GM15510 (cell line): ENCODE results near the gene TMEM63C.

Experiments used
- POLR2A ChIP-seq: IDR thresholded peaks from 3 replicates; pipeline ENCODE4 v1.6.1; 2011; ENCODE audit warnings: borderline replicate concordance; ENCODE audit not compliant: insufficient read length; ENCODE audit errors: extremely low read depth

The TMEM63C gene, protein sequence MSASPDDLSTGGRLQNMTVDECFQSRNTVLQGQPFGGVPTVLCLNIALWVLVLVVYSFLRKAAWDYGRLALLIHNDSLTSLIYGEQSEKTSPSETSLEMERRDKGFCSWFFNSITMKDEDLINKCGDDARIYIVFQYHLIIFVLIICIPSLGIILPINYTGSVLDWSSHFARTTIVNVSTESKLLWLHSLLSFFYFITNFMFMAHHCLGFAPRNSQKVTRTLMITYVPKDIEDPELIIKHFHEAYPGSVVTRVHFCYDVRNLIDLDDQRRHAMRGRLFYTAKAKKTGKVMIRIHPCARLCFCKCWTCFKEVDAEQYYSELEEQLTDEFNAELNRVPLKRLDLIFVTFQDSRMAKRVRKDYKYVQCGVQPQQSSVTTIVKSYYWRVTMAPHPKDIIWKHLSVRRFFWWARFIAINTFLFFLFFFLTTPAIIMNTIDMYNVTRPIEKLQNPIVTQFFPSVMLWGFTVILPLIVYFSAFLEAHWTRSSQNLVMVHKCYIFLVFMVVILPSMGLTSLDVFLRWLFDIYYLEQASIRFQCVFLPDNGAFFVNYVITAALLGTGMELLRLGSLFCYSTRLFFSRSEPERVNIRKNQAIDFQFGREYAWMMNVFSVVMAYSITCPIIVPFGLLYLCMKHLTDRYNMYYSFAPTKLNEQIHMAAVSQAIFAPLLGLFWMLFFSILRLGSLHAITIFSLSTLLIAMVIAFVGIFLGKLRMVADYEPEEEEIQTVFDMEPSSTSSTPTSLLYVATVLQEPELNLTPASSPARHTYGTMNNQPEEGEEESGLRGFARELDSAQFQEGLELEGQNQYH

DNA sequence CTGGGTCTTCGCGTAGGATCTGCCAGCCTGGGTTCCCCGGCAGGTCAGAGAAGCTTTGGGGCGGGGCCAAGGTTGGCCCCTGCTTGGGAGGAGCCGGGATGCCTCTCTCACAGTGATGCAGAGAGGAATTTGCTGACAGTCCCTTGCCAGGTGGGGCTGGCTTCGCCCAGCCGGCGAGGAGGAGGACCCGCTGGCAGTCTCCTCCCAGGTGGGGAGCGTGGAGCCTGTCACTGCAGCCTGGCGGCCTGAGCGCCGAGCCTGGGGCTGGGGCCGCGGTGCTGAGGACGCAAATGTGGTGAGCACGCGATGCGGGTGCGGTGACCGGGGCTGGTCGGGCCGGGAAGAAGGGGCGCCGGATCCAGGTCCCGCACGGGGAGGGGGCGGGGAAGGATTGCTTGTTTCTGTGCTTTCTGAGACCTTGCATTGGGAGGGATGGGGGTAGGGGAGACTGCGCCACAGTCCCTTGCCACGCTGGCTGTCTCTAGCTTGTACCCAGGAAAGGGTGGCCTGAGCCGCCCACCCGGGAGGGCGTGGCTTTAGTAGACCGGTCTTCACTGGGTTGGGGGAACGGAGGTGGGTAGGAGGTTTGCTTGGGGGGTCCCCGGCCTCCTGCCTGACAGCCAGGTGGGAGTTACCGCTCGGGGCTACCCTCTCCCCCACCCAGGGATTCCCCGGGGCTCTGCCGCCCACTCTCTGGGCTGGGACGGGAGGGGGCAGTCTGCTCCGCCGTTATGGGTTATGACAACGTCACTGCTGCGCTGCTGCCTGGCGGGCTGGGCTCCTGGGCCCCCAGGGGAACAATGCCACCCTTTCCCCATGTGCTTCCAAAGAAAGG is at the start of gene TMEM63C:
Gene TMEM63C, plus strand, starts transcription at position 196 of the 835 bp plus-strand sequence. CDS start 37,016 bp downstream, outside the sequence.
- TF ChIP-seq POLR2A = no peak

DNA sequence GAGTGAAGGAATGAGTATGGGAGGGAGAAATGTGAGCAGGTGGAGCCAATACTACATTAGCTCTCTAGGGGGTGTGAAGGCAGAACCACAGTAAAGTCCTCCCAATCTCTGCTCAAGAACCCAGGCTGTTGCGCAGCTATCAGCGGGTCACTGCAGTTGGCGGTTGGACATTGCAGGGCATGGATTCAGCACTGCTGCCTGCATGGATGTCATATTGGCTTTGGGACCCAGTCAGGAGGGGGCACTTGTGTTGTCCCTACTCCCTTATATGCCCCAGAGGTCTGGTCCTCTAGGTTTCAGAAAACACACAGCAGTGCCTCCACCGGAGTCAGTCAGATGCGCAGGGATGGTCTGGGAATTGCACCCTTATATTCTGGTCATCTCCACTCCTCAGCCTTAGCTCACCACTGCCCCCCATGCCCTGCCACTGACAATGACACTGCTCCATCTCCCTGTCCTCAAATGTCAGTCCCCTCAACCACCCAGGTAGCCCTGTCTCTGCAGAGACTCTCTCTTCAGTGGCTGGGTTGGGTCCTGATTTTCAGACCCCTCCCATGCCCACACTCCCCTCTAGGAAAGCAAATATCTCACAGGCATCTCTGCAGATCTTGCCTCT is 49.6 kb upstream of the TMEM63C start:
- no peak for TF ChIP-seq POLR2A

DNA sequence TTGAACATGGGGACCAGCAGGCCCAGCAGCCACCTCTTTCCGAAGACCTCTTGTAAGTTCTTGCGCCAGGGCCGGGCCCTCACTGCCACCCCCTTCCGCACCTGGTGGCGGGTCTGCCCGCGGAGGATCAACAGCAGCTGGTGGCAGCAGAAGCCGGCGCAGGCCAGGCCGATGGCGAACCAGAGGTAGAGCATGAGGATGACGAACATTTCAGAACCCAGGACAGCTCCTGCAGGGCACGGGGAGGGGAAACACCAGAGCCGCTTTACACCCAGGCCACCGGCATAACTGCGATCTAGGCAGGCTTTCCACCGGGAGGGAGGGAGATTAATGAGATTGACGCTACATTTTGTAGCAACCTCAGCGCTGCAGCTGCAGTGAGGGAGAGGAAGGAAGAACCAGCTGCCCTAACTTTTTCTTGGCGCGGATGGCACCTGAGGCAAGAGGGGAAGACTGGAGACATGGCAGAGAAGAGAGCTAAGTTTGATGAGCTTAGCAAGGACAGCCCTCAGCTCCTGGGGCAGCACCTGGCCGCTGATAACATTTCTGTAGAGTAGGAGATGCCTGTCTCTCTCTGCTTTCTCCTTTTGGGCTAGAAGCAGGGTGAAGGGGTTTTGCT is 47.8 kb upstream of the TMEM63C start:
- no peak for TF ChIP-seq POLR2A

DNA sequence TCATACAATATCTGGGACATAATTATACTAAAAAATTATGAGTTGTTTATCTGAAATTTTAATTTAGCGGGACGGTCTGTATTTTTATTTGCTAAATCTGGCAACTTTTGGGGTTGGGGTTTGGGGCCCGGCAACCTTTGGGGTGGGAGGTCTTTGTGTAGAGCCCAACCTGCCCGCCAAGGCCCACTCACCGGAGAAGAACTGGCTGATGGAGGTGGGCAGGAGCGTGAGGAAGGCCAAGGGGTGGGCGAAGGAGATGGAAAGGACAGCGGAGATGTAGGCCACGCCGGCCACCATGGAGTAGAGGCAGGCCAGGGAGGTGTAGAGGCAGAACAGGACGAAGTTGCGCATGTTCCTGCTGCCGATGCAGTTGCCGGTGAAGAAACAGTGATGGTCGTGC is 42.6 kb upstream of the TMEM63C start:
- TF ChIP-seq POLR2A = no peak

DNA sequence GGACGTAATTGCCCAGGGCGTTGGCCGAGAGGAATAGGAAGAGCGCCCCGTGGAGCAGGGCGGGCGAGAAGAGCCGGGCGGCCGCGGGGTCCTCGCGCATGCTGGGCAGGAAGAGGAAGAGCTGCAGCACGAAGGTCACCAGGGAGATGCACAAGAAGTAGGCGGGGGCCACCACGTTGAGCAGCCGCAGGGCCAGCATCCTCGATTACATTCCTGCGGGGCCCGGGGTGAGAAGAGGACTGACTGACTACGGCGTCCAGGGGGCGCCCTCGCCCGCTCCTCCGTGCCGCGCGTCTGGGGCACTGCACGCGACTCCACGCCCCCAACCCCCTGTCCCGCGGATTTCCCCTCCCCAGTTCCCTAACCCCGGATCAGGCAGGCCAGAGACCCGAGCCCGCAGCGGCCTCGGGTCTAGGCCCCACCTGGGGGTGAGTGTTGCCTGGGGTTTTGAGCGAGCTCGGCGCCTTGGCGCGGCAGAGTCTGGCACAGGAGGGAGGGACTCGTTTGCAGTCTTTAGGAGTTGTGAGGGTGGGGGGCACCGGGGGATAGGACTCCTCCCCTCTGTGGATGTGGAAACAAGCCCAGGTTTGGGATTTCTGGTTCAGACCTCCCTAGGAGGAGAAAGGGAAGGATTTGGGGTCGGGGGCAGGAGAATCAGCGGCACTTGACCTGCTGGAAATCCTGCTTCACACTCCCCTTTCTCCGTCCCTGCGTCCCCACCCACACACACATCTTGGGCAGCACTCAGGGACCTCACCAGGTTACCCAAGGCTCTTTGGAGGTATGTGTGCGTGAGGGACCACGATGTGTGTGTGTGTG is 41.8 kb upstream of the TMEM63C start:
- no peak for TF ChIP-seq POLR2A

DNA sequence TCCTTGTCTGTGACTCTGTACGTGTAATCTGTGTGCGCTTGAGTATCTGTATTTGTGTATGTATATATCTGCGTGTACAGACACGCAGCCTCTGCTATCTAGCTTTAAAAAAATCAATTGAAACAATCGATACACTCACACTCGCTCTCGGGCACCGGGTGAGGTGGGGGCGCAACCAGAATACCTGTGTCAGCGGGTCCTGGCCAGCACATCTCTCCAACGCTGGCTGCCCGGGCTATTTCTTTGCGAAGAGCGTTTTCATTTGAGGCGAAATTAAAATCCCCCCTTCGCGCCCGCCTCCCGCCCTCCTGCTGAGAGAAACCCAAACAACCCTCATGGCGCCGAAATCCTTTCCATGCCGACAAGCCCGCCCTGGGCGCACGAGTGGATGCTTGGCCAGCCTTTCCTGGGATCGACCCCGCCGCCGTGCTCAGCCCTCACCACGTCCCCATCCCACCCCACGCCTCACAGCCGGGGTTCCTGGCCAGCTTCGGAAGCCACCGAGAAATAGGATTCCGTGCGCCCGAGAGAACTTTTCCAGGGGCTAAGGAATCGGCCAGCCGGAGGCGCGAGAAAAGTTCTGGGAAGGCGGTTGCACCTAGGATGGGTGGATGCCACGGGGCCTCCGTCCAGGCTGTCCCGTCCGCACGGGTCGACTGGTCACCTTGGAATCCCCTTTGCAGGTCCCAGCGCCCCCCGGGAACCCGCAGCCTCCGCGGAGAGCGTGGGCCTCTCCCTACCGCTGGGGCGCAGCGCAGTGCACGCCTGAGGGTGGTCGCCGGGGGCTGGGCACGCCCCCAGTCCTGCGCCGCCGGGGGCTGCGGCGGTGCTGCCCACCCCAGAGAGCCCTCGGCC is 41.0 kb upstream of the TMEM63C start:
- TF ChIP-seq POLR2A = no peak

DNA sequence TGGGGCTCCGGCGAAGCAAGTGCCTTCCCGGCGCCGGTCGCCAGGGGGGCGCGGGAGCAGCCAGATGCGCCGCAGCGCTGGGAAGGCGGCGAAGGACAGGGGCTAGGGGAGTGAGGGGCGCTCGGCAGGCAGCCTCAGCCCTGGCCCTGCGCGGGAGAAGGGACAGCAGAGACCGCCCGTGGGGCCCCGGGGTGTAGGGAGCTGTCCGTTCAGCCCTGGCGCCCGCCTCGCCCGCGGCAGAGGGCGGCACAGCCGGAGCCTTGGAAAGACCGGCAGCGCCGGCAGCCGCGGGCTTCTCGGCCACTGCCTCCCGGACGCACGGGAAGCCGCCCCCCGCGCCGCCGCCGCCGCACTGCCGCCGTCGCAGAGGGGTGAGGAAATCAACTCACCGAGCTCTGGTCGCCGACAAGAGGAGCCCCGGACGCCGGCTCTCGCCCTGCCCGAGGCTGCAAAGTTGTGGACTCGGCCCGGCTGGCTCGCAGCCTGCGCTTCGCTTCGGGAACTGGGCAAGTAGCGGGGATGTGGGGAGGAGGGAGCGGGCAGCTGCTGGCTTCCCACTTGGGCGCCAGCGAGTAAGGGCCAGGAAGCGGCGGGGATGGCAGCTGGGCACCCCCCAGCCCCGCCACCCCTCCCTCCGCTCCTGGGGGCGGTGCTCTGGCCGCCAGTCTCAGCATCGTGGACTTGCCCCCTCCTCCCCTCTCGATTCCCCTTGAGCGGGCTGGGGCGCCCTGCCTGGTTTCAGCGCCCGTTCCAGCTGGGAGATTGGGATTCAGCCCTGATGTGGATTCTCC is 40.2 kb upstream of the TMEM63C start, which contains the start of gene ZDHHC22:
Gene ZDHHC22, minus strand, starts transcription at position 578 of the 791 bp plus-strand sequence. CDS start 2,053 bp downstream, outside the sequence.
- TF ChIP-seq POLR2A = no peak

DNA sequence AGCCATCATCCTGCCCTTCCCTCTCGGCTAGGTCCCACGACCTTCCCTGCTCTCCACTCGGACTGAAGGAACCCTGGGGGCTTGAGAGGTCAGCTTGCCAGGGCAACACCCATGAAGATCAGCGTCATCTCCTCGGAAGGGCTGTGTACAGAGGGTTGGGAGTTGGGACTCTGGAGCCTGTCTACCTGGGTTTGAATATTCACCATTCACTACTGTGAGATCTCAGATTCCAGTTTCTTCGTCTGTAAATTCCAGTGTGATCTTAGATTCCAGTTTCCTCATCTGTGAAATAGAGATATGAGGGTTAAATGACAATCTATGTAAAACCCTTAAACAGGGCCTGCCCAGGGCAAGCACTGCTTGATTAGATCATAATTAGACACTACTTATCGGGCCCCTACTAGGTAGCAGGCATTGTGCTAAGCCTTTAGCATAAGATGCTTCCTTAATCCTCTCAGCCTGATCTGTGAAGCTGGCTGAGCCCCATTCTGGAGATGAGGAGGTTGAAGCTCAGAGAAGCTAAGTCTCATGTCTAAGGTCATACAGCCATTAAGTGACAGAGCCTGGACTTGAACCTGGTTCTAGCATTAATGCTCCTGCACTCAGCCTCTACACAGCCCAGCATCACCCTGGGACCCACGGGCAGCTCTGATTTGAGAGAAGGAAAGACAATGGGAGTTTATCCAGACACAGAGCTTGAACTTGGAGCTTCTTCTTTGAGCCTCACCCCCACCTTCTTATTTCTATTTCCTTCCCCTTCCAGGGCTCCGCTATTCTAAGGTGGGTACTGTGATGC is 39.4 kb upstream of the TMEM63C start:
- TF ChIP-seq POLR2A = no peak

DNA sequence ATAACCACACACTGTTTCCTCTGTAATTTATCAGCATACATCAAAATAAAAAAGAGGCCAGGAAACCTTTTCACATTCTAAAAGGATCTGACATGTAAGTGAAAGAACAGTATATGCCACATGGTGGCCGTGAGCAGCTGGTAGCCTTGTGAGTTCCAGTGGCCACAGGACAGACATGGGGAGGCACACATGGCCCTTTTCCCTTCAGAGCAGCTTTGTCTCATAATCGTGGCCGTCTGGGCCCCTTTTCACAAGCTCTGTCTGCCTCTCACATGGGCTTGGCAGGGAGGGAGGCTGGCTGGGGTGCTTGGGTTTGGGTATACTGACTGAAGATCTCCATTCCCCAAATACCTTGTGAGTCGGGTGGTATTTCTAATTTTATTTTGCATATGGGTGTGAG is 38.5 kb upstream of the TMEM63C start:
- TF ChIP-seq POLR2A = no peak

DNA sequence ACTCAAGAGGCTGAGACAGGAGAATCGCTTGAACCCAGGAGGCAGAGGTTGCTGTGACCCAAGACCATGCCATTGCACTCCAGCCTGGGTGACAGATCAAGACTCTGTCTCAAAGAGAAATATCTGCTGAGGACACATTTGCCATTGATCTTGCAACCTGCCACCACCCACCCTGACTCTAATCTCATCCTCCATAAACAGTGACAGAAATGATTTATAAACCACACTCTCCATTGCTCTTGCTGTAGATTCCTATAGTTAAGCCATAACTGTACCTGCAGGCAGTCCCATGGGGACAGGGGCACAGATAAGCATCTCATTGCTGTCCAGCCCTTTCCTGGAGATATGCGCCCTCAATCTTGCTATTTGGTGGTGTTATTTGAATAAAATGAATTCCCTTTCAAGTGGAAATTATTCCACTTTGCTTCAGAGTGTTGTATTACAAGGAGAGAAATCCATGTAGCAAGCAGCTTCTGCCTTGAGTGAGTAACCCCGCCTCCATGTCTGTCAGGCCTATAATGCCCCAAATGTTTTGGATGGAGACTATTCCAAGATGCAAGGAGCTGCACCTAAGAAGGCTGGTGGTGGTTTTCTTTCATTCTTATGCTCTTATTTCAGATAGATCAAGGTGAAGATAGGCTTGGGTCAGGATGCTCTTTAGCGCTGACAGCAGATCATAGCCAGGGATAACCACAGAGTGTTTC is 37.0 kb upstream of the TMEM63C start:
- TF ChIP-seq POLR2A = no peak
